HG03025 (cell line): ENCODE measurements around the gene GMDS.

Experiments
- ATAC-seq: cut with Tn5 transposase; IDR thresholded peaks from one replicate; pipeline ENCODE4 v1.9.1; 2021; ENCODE audit warnings: mild to moderate bottlenecking, moderate library complexity; ENCODE audit not compliant: unreplicated experiment, low FRiP score

The GMDS gene

DNA sequence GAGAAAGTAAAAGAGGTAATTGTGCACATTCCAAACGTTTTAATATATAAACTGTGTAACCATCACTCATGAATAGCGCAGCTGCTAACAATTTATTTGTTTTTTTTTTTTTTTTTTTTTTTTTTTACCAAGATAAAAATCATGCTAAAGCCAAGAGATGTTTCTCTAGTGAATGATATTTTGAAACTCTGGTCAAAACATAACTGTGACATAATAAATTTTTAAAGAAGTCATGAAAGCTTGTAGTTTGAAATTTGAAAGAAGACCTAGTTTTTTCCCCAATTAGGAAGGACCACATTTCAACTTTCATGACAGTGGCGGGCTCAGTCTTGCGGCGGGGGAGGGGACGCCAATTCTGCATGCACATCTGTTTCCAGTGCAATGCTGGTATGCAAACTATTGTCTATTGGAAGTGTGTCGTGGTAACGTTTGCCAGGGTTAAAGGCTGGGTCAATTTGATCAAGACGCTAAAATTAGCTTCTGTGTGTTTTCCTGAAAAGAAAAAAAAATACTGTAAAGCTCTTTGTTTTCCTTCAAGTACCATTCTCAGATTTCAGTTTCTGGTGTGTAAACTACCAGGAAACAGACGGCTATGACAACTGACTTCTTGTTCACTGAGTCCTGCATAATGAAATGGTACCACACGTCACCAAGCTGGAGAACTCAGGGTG, 423.8 kb downstream of the GMDS start:
- ATAC-seq: no peak

DNA sequence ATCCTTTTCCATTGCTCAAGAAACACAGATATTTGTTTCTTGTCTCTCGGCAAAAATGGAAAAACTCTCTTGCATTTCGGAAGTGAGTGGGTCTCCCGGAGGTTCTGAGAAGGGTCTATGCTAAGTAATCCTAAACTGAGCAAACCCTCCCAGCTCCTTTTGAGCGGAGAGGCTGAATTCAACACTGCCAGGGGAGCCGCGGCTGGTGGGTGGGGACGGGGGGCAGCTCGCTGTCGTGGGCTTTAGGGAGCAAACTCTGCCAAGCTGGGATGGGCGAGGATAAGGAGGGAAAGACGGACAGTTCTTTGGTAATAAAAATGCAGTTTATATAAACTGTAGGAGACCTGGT, 424.3 kb downstream of the GMDS start:
- no peak for ATAC-seq

DNA sequence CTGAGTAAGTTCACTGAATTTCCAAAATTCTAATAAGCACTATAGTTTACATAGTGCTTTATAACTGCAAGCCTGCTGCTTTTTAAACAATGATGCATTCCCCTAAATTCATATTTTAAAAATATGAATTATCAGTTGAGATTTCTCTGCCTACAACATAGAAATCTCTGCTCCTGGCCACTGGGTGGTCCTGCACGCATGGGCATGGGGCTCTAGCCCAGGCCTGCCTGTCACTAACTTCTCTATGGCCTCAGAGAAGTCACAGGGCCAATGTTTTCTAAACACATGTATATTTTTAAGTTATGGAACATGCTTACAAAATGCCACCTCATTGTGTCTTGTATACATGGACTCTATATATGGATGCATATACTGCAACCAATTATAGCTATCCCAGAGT, 424.7 kb downstream of the GMDS start:
- no peak for ATAC-seq

DNA sequence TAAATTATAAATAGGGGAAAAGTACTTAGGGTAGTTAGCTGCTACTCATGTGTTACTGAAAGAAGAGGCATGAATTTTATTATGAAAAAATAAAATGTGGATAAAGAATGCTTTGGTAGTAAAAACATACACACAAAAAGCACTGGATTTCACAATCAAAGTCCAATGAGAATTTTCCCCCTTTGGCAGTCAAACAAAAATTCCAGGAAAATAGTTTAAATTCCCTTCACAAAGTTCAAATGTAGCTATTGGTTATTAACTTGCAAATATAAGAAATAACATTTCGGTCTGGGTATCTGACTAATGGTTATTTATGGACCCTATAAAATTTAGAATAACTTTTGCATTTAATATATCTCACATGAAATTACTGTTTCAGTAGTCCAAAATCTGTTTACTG, 425.2 kb downstream of the GMDS start:
- ATAC-seq: no peak

DNA sequence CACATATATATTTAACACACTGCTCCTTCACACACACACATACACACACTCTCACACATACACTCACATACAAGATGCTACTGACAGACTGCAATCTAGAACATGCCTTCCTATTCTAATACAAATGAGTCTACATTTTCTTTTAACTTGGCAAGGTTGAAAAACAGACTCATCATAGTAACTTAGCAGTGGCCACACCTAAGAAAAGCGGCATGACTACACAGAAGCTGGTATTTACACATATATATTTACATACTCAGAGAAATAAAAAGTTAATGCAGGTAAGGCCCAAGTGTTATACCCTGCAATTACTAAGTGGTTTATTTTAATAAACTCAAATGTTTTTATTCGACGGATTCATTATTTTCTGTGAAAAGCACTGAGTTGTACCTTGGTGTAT, 426.4 kb downstream of the GMDS start:
- ATAC-seq: no peak

DNA sequence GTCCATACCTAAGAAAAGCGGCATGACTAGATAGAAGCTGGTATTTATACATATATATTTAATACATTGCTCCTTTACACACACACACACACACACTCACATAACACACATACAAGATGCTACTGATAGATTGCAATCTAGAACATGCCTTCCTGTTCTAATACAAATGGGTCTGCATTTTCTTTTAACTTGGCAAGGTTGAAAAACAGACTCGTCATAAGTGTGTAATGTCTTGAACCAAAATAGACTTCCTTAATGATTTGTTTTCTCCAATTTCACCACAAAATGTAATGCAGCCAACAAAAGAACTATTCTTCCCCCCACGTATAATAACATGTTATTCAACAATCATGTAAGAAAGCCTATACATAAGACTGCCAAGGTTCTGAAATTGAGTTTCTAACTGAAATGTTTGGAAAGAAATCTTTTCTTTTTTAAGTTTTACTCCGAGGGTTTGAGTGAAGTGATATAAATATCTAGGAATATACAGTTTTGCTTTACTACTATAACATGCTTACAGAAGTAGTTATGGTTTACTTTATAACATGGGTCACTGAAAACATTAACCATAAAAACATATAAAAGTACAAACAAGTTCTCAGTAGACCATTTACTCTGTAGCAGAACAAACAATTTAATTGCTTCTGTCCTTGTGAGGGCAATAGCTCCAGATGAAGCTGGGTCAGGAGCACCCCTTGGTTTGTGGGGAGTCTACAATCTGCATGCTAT, 428.2 kb downstream of the GMDS start:
- no peak for ATAC-seq

DNA sequence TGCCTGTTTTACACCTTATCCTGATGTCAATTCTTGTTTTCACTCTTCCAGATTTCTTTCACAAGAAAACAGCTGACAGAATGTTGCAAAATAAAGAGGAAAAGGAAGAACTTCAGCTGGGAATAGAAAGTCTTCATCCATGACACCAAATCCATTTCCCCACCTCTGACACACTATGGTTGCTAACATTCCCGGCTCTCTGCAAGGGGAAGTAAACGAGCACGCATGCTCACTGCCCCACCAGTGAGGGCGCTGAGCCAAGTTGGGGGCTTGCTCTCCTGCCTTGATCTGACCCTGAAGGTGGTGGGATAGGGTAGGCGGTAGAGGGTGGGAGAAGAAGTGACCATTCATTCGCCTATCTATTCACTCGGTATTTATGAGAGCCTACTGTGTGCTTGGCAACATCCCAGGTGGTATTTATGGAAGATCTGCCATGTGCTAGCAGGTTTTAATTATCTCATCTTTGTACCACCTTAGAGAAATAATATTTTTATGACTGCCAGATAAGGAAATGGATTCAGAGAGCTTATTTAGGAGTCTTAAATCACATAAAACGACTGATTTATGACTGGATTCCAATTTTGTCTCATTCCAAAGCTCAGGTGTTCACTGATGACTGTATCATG, 429.5 kb downstream of the GMDS start:
- no peak for ATAC-seq

DNA sequence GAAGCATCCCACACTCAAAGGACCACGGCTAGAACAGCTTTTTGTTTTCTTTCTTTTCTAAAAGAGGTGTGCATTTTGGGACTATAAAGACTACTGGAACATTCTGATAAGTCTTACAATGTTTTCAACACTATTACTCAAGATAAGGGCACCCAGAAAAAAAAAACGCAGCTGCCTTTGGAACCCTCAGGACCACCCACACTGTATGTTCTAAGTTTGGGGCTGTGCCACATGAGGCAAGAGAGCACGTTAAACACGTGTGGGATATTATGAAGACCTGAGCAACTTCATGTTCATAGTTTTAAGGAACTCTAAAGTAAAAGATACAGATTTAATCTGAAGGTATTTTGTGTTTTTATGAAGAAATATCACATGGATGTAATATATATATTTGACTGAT, 431.1 kb downstream of the GMDS start:
- ATAC-seq: no peak

DNA sequence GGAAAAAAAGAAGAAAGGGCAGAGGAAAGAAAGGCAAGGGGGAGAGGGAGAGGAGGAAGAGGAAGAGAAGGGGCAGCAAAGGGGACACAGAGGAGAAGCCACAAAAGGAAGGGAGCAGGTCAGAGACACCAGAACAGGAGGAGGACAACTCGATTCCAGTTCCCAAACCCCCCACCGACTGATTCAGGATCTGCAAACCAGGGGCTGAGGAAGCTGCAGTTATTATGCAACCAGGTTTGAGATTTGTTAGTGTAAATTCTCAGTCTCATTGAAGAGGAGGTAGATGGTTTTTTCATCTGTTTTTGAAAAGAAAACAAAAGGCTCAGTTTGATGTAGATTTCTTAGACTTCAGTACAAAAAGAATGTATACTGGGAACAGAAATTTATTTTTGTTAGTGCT, 432.9 kb downstream of the GMDS start:
- ATAC-seq: no peak

DNA sequence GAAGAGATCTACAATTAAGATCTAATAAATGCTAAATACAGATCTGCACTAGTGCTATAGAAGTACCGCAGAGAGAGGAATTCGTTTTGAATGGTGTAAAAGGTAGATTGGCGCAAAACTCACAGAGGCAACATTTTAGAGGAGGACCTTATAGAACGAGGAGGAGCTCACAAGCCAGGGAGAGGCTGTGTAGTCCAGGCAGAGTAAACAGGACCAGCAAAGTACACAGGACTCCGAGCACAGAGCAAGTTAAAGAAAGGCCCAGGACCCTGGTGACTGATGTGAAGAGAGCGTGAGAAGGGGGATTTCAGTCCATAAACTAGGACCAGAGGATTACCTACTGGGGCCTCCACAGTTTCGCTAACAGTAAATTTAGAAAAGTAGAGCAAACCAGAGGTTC, 433.4 kb downstream of the GMDS start:
- ATAC-seq: no peak

DNA sequence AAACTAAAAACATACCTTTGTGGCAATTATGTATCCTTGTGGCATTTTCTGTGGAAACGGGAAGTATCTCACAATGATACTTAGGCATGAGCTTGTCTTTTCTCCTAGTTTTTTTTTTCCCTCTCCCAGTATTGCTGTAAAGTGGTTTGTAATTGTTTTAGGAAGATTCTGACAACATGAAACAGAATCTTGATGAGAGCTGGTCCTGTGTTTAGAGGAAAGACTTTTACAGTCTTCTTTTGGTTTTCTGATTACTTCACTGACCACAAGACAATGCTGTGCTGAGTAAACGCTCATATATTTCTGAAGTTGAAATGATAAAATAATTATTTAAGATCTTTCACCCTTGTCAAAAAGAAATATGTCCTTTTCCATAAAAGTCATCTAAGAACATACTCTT, 434.5 kb downstream of the GMDS start:
- ATAC-seq: no peak

DNA sequence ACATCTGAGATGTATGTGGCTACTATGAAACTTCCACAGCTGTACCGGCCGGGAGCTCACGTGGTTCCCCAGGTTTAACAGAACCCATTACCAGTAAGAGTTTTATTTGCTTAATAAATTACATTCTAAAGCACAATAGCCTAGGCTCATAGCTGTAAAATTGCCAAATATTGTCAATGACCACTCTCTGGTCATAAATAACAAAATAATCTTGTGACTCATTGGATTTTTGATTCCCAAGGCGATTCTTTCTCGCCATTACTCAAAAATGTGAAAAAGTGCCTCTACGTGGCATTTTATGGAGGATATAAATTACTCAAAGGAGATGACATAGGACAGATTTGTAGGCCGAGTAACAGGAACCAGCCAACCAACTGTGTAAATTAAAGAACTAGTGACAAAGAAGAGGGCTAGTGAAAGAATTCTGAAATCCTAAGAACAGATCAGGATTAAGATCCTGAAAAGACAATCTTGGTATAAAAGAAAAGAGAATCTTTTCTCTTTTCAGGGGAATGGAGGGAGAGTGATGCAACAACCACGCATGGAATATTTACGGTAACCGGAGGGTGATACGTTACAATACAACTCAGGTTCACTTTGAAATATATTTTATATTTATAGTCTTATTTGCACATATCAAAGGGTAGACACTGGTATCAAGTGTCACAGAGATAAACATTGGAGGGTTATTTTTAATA, 436.0 kb downstream of the GMDS start:
- ATAC-seq: no peak

DNA sequence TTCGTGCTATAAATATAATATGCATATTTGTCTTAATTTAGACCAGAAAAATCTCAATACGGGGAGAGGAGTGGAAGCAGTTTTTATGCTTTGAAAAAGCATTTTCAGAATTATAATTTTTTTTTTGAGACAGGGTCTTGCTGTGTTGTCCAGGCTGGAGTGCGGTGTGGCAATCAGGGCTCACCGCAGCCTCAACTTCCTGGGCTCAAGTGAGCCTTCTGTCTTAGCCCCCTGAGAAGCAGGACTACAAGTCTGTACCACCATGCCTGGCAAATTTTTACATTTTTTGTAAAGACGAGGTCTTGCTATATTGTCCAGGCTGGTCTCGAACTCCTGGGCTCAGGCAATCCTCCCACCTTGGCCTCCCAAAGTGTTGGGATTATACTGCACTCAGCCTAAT, 438.5 kb downstream of the GMDS start:
- no peak for ATAC-seq

DNA sequence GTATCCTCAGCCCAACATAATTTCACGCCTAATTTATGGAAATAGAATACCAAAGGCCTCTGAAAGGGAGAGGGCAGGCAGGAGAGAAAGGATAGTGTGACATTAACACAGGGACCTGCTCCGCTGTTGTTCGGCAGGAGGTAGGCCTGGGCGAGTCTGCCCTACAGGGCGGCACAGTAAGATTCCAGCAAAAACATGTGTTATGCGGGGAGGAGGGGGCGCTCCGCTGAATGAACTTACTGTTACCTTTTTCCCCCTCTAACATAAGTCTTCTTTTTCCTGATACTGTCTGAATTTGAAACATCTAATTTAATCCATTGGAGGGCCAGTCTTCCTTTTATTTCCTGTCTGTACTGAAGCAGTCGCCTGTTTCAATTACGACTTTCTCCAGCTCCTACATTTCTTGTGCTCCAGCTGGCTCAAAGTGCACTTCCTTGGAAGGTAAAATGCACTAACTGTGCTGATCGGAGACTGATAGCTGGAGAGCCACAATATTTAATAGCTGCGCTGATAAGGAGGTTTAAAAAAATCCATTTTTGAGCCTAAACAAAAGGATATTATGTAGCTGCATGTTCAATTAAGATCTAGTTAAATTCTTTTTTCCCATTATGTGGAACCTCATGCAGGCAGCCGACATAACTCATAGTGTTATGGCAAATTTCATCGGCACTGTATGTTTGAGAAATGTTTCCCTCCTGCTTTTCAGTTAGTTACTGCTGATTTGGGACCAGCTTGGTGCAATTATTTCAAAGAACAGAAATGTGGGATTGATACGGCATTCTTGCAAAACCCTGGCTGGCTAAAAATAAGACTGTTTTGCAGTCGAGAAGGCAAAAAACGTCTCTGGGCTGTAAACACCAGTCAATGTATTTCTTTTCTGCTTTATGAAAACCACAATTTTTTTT, 442.7 kb downstream of the GMDS start:
- no peak for ATAC-seq

DNA sequence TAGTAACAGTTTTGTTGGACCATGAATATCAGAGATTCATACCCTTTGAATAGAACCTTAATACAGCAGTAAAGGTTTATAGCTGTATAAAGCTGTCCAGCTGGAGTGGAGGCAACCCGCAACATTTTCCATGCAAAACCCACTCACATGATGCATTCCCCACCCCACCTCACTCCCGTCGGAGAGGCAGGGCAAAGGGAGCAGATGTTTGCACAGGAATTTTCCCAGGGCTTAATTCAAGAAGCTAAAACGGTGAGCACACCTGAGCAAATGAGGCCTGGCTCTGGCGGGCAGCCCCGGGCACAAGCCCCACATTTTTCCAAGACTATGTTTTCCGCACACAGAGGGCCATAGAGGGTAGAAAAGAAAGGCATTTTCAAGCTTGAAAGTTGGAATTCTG, 444.0 kb downstream of the GMDS start:
- ATAC-seq: no peak

DNA sequence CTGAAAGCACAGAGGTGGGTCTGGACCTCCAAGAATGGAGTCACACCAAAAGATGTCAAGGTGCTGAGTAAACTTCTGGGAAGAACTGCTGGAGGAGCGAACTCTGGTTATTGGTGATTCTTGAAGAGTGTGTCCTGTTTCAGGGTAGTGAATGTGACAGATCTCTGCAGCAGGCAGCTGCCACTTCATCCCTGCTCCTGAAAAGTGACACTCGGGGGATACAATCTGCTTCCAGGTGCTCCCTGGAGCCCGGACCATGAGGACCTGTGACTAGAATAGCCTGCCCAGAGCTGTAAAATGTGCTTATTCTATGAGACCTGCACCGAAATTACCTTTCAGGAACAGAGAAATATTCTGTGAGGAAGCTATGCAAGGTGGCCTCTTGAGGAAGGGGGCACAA, 444.6 kb downstream of the GMDS start:
- ATAC-seq: no peak

DNA sequence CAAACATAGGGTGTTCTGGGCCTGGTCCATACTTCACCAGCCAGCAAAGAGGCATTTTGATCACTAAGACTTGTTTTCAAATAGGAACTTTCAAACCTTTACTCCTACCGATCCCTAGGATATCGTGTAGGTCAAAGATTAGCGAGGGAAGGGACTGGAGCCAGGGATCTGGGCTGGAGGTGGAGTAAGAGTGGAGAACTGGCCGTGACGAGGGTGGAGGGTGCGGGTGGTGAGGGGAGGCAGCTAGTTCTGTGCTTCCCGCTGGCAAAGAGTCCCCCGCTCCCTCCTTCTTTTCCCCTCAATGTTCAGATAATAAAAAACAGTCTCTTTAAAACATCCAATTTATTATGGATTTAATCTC, 446.5 kb downstream of the GMDS start:
- no peak for ATAC-seq

DNA sequence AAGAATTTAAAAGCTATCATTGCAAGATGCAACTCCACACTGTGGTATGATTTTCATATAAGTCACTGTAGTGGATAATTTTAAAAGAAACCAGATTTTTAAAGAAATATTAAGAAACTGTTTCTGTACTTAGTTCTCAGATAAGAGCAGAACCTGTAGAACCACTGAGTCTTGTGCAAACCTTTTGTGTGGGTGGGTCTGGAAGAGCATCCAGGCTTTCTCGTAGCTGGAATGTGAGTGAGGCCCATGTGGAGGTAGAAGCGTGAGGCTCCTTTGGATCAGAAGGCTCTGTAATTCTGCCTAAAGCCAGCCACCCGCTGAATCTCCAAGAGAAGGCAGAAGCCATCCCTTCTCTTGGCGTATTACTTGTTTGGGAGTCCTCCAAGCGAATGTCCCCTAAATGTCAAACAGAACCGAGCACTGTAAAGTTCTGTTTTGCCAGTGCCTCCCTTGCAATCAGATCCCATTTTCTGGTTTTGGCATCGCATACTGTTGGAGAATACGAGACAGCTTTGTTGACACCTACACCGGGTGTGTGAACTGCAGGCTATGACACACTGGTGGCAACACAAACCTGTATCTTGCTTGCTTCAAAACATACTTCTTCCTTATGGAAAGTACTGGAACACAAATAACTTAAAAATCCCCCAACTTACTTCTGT, 447.0 kb downstream of the GMDS start:
- no peak for ATAC-seq

DNA sequence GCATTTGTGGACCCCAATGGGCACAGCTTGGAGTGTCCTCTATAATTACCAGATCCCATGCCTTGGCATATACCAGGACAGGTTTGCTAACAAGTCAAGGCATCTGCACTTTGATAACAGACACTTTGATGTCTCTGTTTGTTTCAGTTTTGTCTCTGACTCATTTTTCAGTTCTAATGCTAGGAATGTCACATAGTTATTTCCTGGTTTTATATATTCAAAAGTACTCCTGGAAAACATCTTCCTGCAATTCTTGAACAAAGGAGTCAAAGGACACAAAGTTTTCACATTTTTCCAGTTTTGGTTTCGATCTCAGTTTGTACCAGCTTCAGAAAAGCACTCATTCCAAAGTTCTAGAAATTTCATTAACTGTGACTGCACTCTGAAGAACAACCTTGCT, 447.6 kb downstream of the GMDS start:
- ATAC-seq: no peak
